Coronary artery (tissue), 2 donors: Measurements from ENCODE around the gene GSAP.

ENCODE experiments used
- DNase-seq: peaks from one replicate; pipeline ENCODE4 v3.0.0-alpha.2; 2017; ENCODE audit warnings: low spot score
- H3K27ac ChIP-seq, 2 donors: fragments of 200-600 bp; sonication (generic); one replicate each; pipeline ENCODE4 v1.5.1; 2016 to 2019
- H3K4me3 ChIP-seq: fragments of 200-600 bp; sonication (generic); 2 replicates; pipeline ENCODE4 v1.5.1; 2016; ENCODE audit warnings: mild to moderate bottlenecking, moderate library complexity
- CTCF ChIP-seq: fragments of 200-600 bp; sonication (generic); IDR thresholded peaks from one replicate; pipeline ENCODE4 v1.5.1; 2019; ENCODE audit warnings: antibody characterized with exemption

Gene GSAP

GRCh38 chr7:77391230-77391629 is 24.9 kb downstream of the GSAP start:
- Histone ChIP-seq H3K4me3 (no peak overlapping the region), H3K27ac (no peak overlapping the region)
- no peak for DNase-seq
- no peak for TF ChIP-seq CTCF

- H3K4me3 ChIP-seq: no peak overlapping the region
- no peak for TF ChIP-seq CTCF
- no peak for DNase-seq
- H3K27ac ChIP-seq: no peak overlapping the region
Observed at GRCh38 chr7:77388055-77388641, 28.0 kb downstream of the GSAP start.

DNA sequence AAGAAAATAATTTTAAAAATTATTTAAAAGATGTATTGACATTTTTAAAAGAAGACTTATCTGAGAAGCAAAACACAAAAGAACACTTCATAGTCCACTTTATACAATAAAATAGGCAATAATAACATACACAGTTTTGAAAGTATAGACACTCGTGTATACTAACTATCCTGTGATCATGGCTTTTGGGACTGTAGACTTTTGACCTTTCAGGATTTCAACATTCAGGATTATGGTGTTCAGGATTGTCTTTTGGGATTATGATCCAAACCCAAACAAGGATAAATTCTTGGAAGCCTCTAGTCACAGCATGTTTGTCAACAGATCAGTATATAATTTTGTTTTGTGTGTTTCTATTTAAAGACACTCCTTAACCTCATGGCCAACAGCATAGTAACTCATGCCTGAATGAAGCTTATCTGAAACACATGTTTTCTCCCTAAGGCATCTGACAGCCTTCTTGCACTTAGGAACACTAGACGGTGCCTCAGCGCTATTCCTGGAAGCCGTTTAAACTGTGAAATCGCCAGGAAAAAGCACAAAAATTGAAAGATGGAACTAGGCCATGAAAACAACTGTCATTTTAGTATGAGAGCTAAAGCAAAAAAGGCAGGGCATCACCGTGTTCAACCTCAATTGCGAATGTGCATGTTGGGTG is 29.9 kb downstream of the GSAP start:
- no peak for DNase-seq
- no peak for TF ChIP-seq CTCF
- Histone ChIP-seq H3K27ac (no peak overlapping the region), H3K4me3 (no peak overlapping the region)

- DNase-seq: no peak
- Histone ChIP-seq H3K4me3 (no peak overlapping the region), H3K27ac (no peak overlapping the region)
- no peak for TF ChIP-seq CTCF
Observed at GRCh38 chr7:77383333-77383740, 32.8 kb downstream of the GSAP start.

DNA sequence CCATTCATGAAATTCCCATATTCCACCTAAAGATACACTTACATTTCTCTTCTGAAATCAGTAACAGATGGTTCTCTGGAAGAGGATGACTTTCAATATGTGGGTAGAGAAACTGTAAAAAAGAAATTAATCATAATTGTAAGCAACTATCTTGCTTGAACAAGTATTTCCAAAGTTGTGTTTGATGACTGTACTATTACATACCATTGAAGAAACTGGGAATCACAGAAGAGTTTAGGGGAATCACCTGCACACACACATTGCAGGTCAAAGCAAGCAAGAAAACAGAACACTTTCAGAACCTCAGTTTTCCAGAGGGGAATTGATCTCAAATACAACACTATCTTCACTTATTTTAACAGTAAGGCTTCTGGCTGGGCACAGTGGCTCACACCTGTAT is 33.6 kb downstream of the GSAP start:
- TF ChIP-seq CTCF: no peak
- Histone ChIP-seq H3K4me3 (no peak overlapping the region), H3K27ac (no peak overlapping the region)
- no peak for DNase-seq

DNA sequence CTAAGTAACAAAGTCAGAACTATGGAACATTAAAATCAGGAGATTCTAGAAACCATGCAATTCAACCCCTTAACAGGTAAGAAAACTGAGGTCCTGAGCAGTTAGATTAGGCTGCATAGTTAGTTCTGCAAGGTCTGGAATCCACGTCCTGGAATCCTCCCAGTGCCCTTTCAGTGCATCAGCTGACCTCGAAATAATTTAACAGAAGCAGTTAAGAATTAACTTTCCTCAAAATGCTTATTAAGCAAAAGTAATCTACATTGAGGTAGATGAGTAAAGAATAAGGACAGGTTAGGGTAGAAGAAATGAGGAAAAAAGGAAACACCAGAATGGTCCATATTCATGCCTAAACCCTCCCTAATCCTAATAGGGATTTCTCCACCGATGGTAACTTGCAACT is 37.6 kb downstream of the GSAP start:
- DNase-seq: no peak
- no peak for TF ChIP-seq CTCF
- Histone ChIP-seq H3K4me3 (no peak overlapping the region), H3K27ac (no peak overlapping the region)

DNA sequence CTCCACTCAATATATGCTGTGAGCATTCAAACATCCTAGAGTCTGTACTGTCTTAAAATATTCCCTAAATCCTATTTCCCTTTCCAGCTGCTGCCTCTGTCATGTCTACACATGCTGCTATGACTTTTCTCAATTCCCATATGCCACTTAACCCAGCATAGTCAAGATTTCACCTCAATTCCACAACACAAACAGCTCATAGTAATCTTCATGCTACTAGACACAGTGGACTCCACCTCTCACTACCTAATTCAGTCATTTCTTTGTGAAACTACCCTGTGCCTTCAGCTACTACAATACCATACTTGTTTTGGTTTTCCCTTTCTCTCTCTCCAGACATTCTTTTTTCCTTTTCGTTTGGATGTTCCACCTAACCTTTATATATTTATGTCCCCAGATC is 45.5 kb downstream of the GSAP start:
- no peak for TF ChIP-seq CTCF
- DNase-seq: no peak
- Histone ChIP-seq H3K27ac (no peak overlapping the region), H3K4me3 (no peak overlapping the region)
